NT2/D1 (cell line): ENCODE data around the gene ZNF516.

Experiments used
- DNase-seq: peaks from one replicate; pipeline ENCODE4 v3.0.0-alpha.2; 2011; ENCODE audit warnings: low read depth, low spot score
- H3K27me3 ChIP-seq: 2 replicates; pipeline ENCODE4 v1.6.0; 2011; ENCODE audit warnings: mild to moderate bottlenecking; ENCODE audit not compliant: insufficient read length, insufficient read depth
- H3K36me3 ChIP-seq: 2 replicates; pipeline ENCODE4 v1.6.1; 2011; ENCODE audit warnings: mild to moderate bottlenecking, low read length, mixed read lengths; ENCODE audit not compliant: insufficient read depth, insufficient read length
- H3K4me1 ChIP-seq: 2 replicates; pipeline ENCODE4 v1.5.1; 2011; ENCODE audit not compliant: insufficient read depth, insufficient read length
- H3K4me3 ChIP-seq: 2 replicates; pipeline ENCODE4 v1.5.1; 2011; ENCODE audit warnings: low read depth; ENCODE audit not compliant: insufficient read length
- H3K9ac ChIP-seq: 2 replicates; pipeline ENCODE4 v1.6.0; 2011; ENCODE audit warnings: low read depth; ENCODE audit not compliant: insufficient read length
- H3K9me3 ChIP-seq: 2 replicates; pipeline ENCODE4 v1.5.1; 2011; ENCODE audit warnings: mild to moderate bottlenecking, low read length; ENCODE audit not compliant: insufficient read depth
- SUZ12 ChIP-seq: IDR thresholded peaks from 2 replicates; pipeline ENCODE4 v1.6.1; 2011; ENCODE audit not compliant: insufficient read length, insufficient read depth; ENCODE audit errors: extremely low read depth
- YY1 ChIP-seq: IDR thresholded peaks from 2 replicates; pipeline ENCODE4 v1.6.1; 2011; ENCODE audit not compliant: insufficient read length, insufficient read depth
- ZNF274 ChIP-seq: IDR thresholded peaks from 2 replicates; pipeline ENCODE4 v1.6.1; 2011; ENCODE audit warnings: mild to moderate bottlenecking, low read depth, low read length

The ZNF516 gene

GRCh38 chr18:76465630-76466409, 29.2 kb downstream of the ZNF516 start:
- no peaks in the 10 kb centered on the region for H3K4me1 ChIP-seq
- TF ChIP-seq SUZ12, result no peak
- peaks cover 9% of the 10 kb centered on the region for H3K36me3 ChIP-seq
- H3K9me3 ChIP-seq, result no peaks in the 10 kb centered on the region
- no peak overlapping the region for H3K4me3 ChIP-seq
- DNase-seq, result no peak
- no peaks in the 10 kb centered on the region for H3K27me3 ChIP-seq
- no peak overlapping the region for H3K9ac ChIP-seq

DNA sequence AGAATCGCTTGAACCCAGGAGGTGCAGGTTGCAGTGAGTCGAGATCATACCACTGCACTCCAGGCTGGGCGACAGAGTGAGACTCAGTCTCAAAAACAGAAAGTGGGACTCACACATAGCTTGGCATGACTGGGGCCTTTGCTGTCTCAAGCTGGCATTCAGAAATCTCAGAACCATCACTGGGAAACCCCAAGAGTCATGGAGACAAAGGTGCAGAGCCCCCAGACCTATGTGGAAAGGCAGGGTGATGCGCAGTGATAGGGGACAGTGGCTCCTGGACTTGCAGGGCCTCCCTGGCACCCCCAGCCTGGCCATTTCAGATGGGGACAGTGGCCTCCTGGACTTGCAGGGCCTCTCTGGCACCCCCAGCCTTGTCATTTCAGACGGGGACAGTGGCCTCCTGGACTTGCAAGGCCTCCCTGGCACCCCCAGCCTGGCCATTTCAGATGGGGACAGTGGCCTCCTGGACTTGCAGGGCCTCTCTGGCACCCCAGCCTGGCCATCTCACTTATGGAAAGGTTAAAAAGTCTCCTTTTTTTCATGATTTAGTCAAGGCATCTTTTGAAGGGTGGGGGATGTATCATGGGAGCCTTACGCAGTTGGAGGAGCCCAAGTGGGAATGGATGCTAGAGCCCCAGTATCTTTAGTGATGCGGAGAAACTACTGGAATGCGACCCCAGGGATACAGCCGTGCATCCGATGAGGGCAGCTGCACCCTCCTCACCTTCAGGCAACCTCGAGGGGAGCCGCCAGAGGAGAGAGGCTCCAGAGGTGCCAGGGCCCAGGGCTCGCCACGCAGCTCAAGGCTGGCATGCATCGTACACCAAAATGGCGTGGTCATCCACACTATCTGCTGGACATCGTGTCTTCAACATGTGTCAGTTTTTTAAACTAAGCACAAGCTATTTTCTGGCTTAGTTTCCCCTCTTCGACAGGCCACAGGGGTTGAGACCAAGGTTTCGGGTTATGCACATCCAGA, 30.5 kb downstream of the ZNF516 start:
- H3K36me3 ChIP-seq, result peaks cover 10% of the 10 kb centered on the region

GRCh38 chr18:76463872-76464271, 31.2 kb downstream of the ZNF516 start:
- DNase-seq, result no peak
- H3K9me3 ChIP-seq, result no peaks in the 10 kb centered on the region
- H3K4me3 ChIP-seq, result no peak overlapping the region
- no peaks in the 10 kb centered on the region for H3K4me1 ChIP-seq
- no peak for TF ChIP-seq SUZ12
- no peak overlapping the region for H3K9ac ChIP-seq
- peaks cover 17% of the 10 kb centered on the region for H3K36me3 ChIP-seq
- no peaks in the 10 kb centered on the region for H3K27me3 ChIP-seq

More for the DNA sequence above, 30.5 kb downstream of the ZNF516 start:
- H3K27me3 ChIP-seq, result no peaks in the 10 kb centered on the region
- DNase-seq, result no peak
- no peak overlapping the region for H3K4me3 ChIP-seq
- H3K9me3 ChIP-seq, result no peaks in the 10 kb centered on the region
- no peaks in the 10 kb centered on the region for H3K4me1 ChIP-seq
- H3K9ac ChIP-seq, result no peak overlapping the region
- TF ChIP-seq SUZ12, result no peak
- no peak for TF ChIP-seq YY1
- TF ChIP-seq ZNF274, result no peak

DNA sequence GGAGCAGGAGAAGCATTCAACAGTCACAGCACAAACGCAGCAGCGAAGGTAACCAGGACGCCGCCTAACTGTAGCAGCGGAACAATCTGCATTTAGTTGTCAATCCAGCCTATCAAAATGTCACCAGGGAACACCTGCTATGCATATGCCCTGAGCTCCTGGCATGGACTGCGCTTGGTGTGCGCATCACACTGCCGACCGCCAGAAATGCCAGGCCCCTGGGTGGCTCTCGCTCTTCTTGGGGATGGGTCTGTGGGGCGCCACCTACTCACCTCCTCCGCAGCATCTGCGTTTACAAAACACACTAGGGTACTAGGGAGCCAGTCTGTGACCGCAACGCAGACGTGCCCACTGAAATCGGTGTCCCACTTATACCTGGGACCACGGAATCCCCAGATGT, 31.7 kb downstream of the ZNF516 start:
- no peak for DNase-seq
- Histone ChIP-seq H3K9me3 (no peaks in the 10 kb centered on the region), H3K4me1 (no peaks in the 10 kb centered on the region), H3K9ac (no peak overlapping the region), H3K4me3 (no peak overlapping the region), H3K36me3 (peaks cover 22% of the 10 kb centered on the region), H3K27me3 (no peaks in the 10 kb centered on the region)
- TF ChIP-seq ZNF274 (no peak), SUZ12 (no peak), YY1 (no peak)

DNA sequence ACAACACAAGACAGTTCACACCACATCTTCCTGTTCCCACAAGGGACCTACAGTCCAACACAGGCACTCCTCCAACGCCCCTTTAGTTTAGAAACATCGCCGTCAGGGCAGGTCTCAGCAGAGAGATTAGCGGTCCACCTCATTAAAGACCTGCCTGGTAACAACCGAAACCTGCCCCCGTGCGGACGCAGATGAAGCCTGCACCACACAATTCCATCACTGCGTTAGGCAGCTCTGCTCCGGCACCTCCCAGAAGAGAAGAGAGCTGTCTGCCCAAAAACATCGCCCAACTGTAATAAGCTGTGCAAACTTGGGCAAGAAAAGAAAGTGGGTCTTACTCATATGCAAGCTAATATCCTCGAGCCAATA, 32.7 kb downstream of the ZNF516 start:
- Histone ChIP-seq H3K36me3 (peaks cover 23% of the 10 kb centered on the region), H3K9me3 (no peaks in the 10 kb centered on the region), H3K4me1 (no peaks in the 10 kb centered on the region), H3K4me3 (no peak overlapping the region), H3K27me3 (no peaks in the 10 kb centered on the region), H3K9ac (no peak overlapping the region)
- no peak for DNase-seq
- TF ChIP-seq SUZ12 (no peak), YY1 (no peak), ZNF274 (no peak)

DNA sequence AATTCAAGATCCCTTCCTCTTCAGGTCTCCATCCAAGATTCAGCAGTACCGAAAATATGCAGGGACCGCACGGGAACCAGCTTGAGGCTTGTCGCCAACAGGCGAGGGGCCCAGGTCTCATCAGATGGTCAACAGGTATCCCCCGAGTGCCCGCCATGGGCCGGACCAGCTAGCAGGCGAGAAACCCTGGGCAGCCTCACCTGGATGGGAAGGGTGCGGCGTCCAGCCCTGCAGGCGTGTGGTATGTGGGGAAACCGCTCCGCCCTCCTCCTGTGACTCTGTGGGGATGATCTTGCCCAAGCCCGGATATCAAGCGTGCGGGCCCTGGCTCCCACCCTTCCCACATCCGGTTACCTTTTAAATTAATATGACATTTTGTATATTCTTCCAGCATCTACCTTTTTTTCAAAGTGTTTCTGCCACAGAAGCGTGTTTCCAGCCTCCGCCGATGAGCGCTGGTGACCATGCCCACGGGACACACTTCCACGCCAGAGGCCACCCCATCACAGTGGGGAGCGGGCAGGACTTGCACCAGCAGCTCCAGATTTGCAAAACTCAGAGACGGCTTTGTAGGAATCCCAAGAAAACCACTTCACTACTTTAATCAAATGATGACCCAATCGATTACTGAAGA, 33.2 kb downstream of the ZNF516 start:
- TF ChIP-seq ZNF274, result no peak
- TF ChIP-seq YY1, result no peak
- no peak for TF ChIP-seq SUZ12
- H3K9me3 ChIP-seq, result no peaks in the 10 kb centered on the region
- H3K27me3 ChIP-seq, result no peaks in the 10 kb centered on the region
- H3K36me3 ChIP-seq, result peaks cover 23% of the 10 kb centered on the region
- H3K4me3 ChIP-seq, result no peak overlapping the region
- no peak for DNase-seq
- H3K9ac ChIP-seq, result no peak overlapping the region
- no peaks in the 10 kb centered on the region for H3K4me1 ChIP-seq

GRCh38 chr18:76461148-76461547, 33.9 kb downstream of the ZNF516 start:
- Histone ChIP-seq H3K4me3 (no peak overlapping the region), H3K9ac (no peak overlapping the region), H3K4me1 (no peaks in the 10 kb centered on the region), H3K9me3 (no peaks in the 10 kb centered on the region), H3K36me3 (peaks cover 23% of the 10 kb centered on the region), H3K27me3 (no peaks in the 10 kb centered on the region)
- DNase-seq, result no peak
- TF ChIP-seq YY1, result no peak
